SK-N-SH treated with all-trans-retinoic acid at 6 μM for 48 hours (cell line): ENCODE results near the gene ZNF697.
"Not testable (repeated sequence)": the region's sequence is repeated elsewhere in the genome, so short reads cannot be mapped to it uniquely, and the experiment has no call there.

Experiments
- ATAC-seq: fragments of 200-7000 bp; cut with Tn5 transposase; 3 replicates; pipeline ENCODE4 v1.9.1; 2020; ENCODE audit warnings: mild to moderate bottlenecking, moderate library complexity
- ARNTL ChIP-seq: fragments of 450-650 bp; formaldehyde crosslinking; IDR thresholded peaks from 2 replicates; pipeline ENCODE4 v1.5.0; 2020; ENCODE audit warnings: low read depth, mild to moderate bottlenecking, moderate library complexity, borderline replicate concordance
- BACH2 ChIP-seq: fragments of 250-450 bp; sonication (Bioruptor Pico); IDR thresholded peaks from 2 replicates; pipeline ENCODE4 v1.9.0; 2021; ENCODE audit warnings: mild to moderate bottlenecking, borderline replicate concordance
- CSDC2 ChIP-seq: fragments of 250-450 bp; sonication (Bioruptor Pico); IDR thresholded peaks from 2 replicates; pipeline ENCODE4 v1.5.0; 2020; ENCODE audit warnings: mild to moderate bottlenecking, moderate library complexity
- ESRRG ChIP-seq: fragments of 250-450 bp; sonication (Bioruptor Pico); IDR thresholded peaks from 2 replicates; pipeline ENCODE4 v1.6.1; 2021; ENCODE audit warnings: mild to moderate bottlenecking
- GLIS3 ChIP-seq: fragments of 250-450 bp; sonication (Bioruptor Pico); IDR thresholded peaks from 2 replicates; pipeline ENCODE4 v1.5.0; 2020; ENCODE audit warnings: mild to moderate bottlenecking, moderate library complexity
- OSR1 ChIP-seq: fragments of 250-450 bp; sonication (Bioruptor Pico); IDR thresholded peaks from 2 replicates; pipeline ENCODE4 v1.8.0; 2022; ENCODE audit warnings: moderate library complexity, mild to moderate bottlenecking, inconsistent platforms
- PATZ1 ChIP-seq: fragments of 250-450 bp; sonication (Bioruptor Pico); IDR thresholded peaks from 2 replicates; pipeline ENCODE4 v1.8.0; 2020; ENCODE audit warnings: mild to moderate bottlenecking, moderate library complexity, borderline replicate concordance
- POU6F1 ChIP-seq: fragments of 250-450 bp; sonication (Bioruptor Pico); IDR thresholded peaks from 2 replicates; pipeline ENCODE4 v1.8.0; 2021; ENCODE audit warnings: low read depth, mild to moderate bottlenecking, moderate library complexity, borderline replicate concordance
- PPARA ChIP-seq: fragments of 250-450 bp; sonication (Bioruptor Pico); IDR thresholded peaks from 2 replicates; pipeline ENCODE4 v1.5.0; 2020; ENCODE audit warnings: mild to moderate bottlenecking, borderline replicate concordance
- TCF4 ChIP-seq: fragments of 250-450 bp; sonication (Bioruptor Pico); IDR thresholded peaks from 2 replicates; pipeline ENCODE4 v1.8.0; 2021; ENCODE audit warnings: mild to moderate bottlenecking, moderate library complexity, borderline replicate concordance
- ZFP30 ChIP-seq: fragments of 450-650 bp; formaldehyde crosslinking; IDR thresholded peaks from 2 replicates; pipeline ENCODE4 v1.5.0; 2022; ENCODE audit warnings: mild to moderate bottlenecking, moderate library complexity
- ZNF565 ChIP-seq: fragments of 450-650 bp; formaldehyde crosslinking; conservative IDR thresholded peaks from 2 replicates; pipeline ENCODE4 v1.5.0; 2020; ENCODE audit warnings: low read depth, mild to moderate bottlenecking, moderate library complexity
- ZNF8 ChIP-seq: fragments of 450-650 bp; formaldehyde crosslinking; IDR thresholded peaks from 2 replicates; pipeline ENCODE4 v1.5.0; 2020; ENCODE audit warnings: mild to moderate bottlenecking, moderate library complexity
- TF ChIP-seq, protein P1 (sequence below): fragments of 250-450 bp; sonication (Bioruptor Pico); IDR thresholded peaks from 2 replicates; pipeline ENCODE4 v1.5.1; 2021; ENCODE audit warnings: mild to moderate bottlenecking, moderate library complexity

ZNF697 gene

DNA sequence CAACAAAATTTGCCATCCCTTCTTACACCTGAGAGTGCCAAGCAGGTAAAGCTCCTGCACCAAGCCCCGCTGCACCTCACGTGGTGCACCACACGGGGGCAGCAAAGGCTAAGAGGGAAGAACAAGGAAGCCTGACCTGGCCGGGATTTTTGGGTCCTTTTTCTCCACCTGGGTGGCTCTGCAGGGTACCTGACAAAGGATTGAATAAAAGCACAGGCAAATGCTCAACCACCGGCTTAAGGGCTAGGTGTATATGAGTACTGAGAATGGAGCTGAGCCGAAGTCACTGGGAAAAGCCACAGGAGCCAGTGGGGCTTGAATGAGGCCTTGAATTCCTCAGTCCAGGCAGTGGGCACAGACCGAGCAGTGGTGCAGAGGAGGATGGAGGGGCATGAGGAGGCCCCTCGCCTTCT is 36.4 kb downstream of the ZNF697 start:
- peak; percentile 50; the same call in 2 of the 3 replicates for ATAC-seq
- TF ChIP-seq ARNTL (CRISPR knock-in tag) (no peak), CSDC2 (CRISPR knock-in tag) (no peak), TCF4 (CRISPR knock-in tag) (no peak)

DNA sequence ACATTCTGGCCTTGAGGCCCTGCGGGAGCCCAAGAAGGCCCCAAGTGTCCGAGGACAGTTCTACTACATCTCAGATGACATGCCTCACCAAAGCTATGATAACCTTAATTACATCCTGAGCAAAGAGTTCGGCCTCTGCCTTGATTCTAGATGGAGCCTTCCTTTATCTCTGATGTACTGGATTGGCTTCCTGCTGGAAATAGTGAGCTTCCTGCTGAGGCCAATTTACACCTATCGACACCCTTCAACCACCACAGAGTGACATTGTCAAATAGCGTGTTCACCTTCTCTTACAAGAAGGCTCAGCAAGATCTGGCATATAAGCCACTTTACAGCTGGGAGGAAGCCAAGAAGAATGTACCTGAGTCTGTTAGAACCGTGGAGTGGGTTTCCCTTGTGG is 39.2 kb downstream of the ZNF697 start:
- ATAC-seq: not testable (repeated sequence)

DNA sequence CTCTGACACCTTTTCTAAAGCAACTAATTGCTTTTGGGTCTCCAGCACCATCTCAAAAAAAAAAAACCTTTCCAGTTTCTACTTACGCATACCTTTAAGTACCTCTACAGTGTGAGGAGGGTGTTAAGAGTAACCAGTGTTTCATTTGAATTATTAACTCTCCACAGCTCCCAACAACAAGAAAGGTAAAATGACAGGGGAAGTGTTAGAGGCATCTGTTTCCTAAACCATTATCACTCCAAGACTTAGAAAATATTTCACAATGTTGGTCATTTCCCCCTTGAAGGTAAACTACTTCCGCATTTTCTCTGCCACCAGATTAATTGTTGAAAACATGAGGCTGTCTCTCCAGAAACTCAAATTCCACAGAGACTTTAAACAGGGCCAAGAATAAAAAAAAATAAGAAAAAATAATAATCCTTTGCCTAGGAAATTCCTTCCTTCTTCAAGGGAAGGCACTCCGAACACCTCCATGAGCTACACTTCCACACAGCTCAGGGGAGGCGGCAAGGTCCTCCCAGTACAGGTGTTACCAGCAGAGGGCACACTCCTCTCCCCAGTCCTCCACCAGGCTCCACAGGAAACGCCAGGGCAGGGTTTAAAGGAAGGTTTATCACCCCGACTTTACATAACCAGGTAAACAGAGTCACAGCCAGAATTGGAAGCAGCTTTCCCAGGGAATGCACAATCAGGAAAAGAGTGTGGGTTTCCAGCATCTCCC is 40.8 kb downstream of the ZNF697 start:
- ATAC-seq: peak; percentile 60; the same call in 2 of the 3 replicates

DNA sequence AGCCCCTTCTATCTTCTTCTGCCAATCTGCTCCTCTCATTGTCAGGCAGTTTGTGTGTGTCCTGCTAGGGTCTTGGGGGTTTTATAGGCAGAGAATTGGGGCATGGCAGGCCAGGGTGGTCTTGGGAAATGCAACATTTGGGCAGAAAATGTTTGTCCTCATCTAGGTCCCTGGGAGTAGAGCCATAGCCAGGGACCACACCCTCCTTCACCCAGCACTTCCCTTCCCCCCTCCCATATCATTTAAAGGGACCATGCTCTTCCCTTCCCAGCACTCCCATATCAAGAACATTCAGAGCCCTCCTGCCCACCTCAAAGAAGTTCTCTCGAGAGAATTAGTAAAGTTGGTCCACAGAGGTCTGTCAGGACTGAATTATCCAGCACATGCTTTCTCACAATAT is 41.7 kb downstream of the ZNF697 start:
- ATAC-seq: no peak
- TF ChIP-seq, protein P1, sequence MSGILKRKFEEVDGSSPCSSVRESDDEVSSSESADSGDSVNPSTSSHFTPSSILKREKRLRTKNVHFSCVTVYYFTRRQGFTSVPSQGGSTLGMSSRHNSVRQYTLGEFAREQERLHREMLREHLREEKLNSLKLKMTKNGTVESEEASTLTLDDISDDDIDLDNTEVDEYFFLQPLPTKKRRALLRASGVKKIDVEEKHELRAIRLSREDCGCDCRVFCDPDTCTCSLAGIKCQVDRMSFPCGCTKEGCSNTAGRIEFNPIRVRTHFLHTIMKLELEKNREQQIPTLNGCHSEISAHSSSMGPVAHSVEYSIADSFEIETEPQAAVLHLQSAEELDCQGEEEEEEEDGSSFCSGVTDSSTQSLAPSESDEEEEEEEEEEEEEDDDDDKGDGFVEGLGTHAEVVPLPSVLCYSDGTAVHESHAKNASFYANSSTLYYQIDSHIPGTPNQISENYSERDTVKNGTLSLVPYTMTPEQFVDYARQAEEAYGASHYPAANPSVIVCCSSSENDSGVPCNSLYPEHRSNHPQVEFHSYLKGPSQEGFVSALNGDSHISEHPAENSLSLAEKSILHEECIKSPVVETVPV: no peak
- TF ChIP-seq BACH2 (CRISPR knock-in tag) (no peak), POU6F1 (CRISPR knock-in tag) (no peak), ZNF565 (no peak), OSR1 (CRISPR knock-in tag) (no peak), GLIS3 (CRISPR knock-in tag) (no peak), CSDC2 (CRISPR knock-in tag) (no peak), ZFP30 (CRISPR knock-in tag) (no peak)

DNA sequence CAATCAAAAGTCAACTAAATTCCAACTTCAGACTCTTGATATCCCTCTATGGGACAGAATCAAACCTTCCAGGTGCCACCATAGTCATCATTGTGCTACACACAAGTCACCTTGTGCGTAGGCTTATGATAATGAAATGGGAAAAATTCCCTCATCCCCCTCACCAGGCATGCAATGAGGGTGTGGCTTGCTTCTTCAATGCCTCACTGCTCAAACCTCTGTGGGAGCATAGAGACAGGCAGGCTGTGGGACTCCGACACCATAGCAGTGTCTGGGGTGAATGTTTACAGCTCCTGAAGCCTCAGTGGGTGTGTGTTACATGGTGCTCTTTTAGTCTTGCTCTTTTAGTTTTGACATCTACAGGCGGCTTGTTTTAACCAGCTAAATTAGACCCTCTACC is 42.4 kb downstream of the ZNF697 start:
- TF ChIP-seq BACH2 (CRISPR knock-in tag) (no peak), ESRRG (no peak), ZNF8 (CRISPR knock-in tag) (no peak)
- TF ChIP-seq, all 23 proteins: peak for 0
- ATAC-seq: no peak

GRCh38 chr1:119605080-119605479 is 43.0 kb downstream of the ZNF697 start:
- not testable (repeated sequence) for ATAC-seq

DNA sequence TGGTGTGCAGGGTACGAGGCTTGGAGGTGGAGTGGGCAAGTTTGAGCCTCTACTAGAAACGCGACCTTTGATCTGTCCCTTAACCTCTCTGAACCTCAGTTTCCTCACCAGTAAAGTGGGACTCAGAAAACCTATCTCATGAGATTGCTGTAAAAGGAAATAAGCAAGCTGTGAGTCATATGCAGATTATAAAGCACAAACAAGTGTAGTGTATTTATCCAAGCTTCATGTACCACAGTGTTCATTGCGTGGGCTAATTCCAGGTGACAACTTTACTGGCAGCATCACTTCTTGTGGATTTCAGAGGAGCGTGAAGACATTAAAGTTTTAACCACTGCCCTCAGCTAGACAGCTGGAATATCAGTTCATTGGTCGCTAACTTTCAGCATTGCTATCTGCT is 44.4 kb downstream of the ZNF697 start:
- TF ChIP-seq CSDC2 (CRISPR knock-in tag) (no peak), PPARA (CRISPR knock-in tag) (no peak), ZFP30 (CRISPR knock-in tag) (no peak), PATZ1 (CRISPR knock-in tag) (no peak)
- no peak for ATAC-seq

DNA sequence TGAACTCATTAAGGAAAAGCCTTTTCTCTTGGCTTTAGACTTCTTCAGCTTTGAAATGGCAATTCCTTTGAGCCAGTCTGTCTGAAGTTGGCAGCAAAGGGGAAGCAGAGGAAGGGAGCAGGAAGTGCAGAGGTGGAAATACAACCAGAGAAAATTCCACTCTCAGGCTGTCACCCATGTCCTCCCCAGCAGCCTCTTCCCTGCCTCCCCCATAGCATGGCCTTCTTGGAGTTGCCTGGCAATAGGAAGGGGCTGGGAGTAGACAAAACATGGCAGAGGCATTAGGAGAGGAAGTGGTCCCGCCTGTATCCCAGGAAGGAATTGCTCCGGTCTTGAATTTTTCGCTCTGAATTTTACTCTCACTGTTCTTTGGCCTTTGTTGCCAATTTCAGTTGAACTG is 44.8 kb downstream of the ZNF697 start:
- not testable (repeated sequence) for ATAC-seq

GRCh38 chr1:119602789-119603188 is 45.3 kb downstream of the ZNF697 start:
- not testable (repeated sequence) for ATAC-seq
